GM19193 (cell line): ENCODE data around the gene PHYKPL.

Experiments used
- POLR2A ChIP-seq: IDR thresholded peaks from 4 replicates; pipeline ENCODE4 v1.6.1; 2011; ENCODE audit not compliant: insufficient read depth, insufficient read length; ENCODE audit errors: extremely low read depth

The PHYKPL gene

GRCh38 chr5:178224403-178224802, 8.2 kb downstream of the PHYKPL start:
- TF ChIP-seq POLR2A, result no peak

- no peak for TF ChIP-seq POLR2A
Measured at GRCh38 chr5:178223828-178224335, 8.7 kb downstream of the PHYKPL start.

- TF ChIP-seq POLR2A, result no peak
Measured at GRCh38 chr5:178223196-178223773, 9.3 kb downstream of the PHYKPL start.

- TF ChIP-seq POLR2A, result no peak
Measured at GRCh38 chr5:178222292-178222691, 10.3 kb downstream of the PHYKPL start.

- no peak for TF ChIP-seq POLR2A
Measured at GRCh38 chr5:178221853-178222252, 10.7 kb downstream of the PHYKPL start.

GRCh38 chr5:178221282-178221681, 11.3 kb downstream of the PHYKPL start:
- TF ChIP-seq POLR2A, result no peak

- TF ChIP-seq POLR2A, result no peak
Measured at GRCh38 chr5:178218827-178219226, 13.8 kb downstream of the PHYKPL start.

- TF ChIP-seq POLR2A, result no peak
Measured at GRCh38 chr5:178218237-178218776, 14.3 kb downstream of the PHYKPL start.

- TF ChIP-seq POLR2A, result no peak
Measured at GRCh38 chr5:178216779-178217178, 15.8 kb downstream of the PHYKPL start.

GRCh38 chr5:178216088-178216534, 16.5 kb downstream of the PHYKPL start:
- no peak for TF ChIP-seq POLR2A

- TF ChIP-seq POLR2A, result peak; percentile 12
Measured at GRCh38 chr5:178215280-178216002, 17.2 kb downstream of the PHYKPL start.

- peak; percentile 12 for TF ChIP-seq POLR2A
Measured at GRCh38 chr5:178214160-178214803, 18.3 kb downstream of the PHYKPL start.

GRCh38 chr5:178213748-178214151, 18.9 kb downstream of the PHYKPL start:
- TF ChIP-seq POLR2A, result no peak

- TF ChIP-seq POLR2A, result no peak
Measured at GRCh38 chr5:178213003-178213461, 19.6 kb downstream of the PHYKPL start.
